ENCODE data around the gene NECTIN1. TPM values are rescaled to one million over a fixed set of nuclear protein-coding genes. Genes with fewer than 3 reads are reported as not detected.

NECTIN1 gene
- total and polyA plus RNA-seq, 7 donors = 0.42 to 3.5 (median 1.7) TPM

DNA sequence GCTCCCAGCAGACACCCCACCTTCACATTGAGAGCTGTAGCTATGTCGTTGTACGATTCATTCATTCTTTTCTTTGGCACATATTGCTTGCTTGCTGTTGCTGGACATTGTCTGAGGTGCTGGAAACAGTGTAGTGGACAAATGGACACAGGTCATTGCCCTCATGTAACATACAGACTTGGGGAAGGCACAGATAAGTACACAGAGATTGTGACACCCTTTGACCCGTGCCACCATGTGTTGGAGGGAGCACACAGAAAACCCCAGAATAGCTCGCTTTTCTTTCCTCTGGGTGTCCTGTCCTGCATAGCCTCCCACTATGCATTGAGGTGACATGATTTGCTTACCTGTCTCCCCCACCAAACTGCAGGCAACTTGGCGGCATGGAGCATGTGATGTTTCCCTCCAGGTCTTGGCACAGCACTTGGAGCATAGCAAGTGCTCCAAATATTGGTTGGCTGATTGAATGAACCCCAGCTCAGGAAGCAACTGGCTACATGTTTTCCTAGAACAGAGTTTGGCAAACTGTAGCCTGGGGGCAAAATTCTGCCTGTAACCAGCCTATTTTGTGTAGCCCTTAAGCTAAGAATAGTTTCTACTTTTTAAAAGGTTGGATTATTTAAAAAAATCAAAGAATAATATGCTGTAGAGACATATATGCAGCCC is 30.9 kb upstream of the NECTIN1 start:
- H3K36me3 ChIP-seq (ENCODE audit: insufficient read depth in 1 of 2, low read depth in 1 of 2) = no peaks in the 10 kb centered on the region
- TF ChIP-seq CTCF (IDR thresholded peaks at IDR 0.05) = no peak
- WGBS, 3 donors = 79 to 86% (median 81%) methylated on average over 5 of the region's 5 CpGs
- peaks cover 0 to 3% (median 0%) of the 10 kb centered on the region in 3 donors for H3K27me3 ChIP-seq (ENCODE audit: insufficient read depth in 3 of 3, low read length in 2 of 3)
- H3K27ac ChIP-seq = no peak overlapping the region
- DNase-seq = peak in 1 of 2 donors; percentile 30
- ATAC-seq = no peak
- intact Hi-C loops (cut with DNase I) = no loop called here
- no peaks in the 10 kb centered on the region for H3K4me1 ChIP-seq
- no peak overlapping the region for H3K4me3 ChIP-seq
- H3K9me3 ChIP-seq = no peaks in the 10 kb centered on the region

GRCh38 chr11:119759324-119759723 is 30.3 kb upstream of the NECTIN1 start:
- no peak overlapping the region for H3K4me3 ChIP-seq
- ATAC-seq = no peak
- 61 to 67% (median 67%) methylated on average over 8 of the region's 8 CpGs for WGBS, 3 donors

GRCh38 chr11:119758291-119758690 is 29.3 kb upstream of the NECTIN1 start:
- DNase-seq (peak in 1 of 2 donors; percentile 3), ATAC-seq (no peak)
- peaks cover 0 to 7% (median 0%) of the 10 kb centered on the region in 3 donors for H3K27me3 ChIP-seq (ENCODE audit: insufficient read depth in 3 of 3, low read length in 2 of 3)
- no peaks in the 10 kb centered on the region for H3K9me3 ChIP-seq
- TF ChIP-seq CTCF (IDR thresholded peaks at IDR 0.05) = no peak
- H3K27ac ChIP-seq = no peak overlapping the region
- intact Hi-C loops (cut with DNase I) = no loop called here
- no peaks in the 10 kb centered on the region for H3K4me1 ChIP-seq
- H3K4me3 ChIP-seq = no peak overlapping the region
- WGBS, 3 donors = 28 to 35% (median 34%) methylated on average over 2 of the region's 2 CpGs
- no peaks in the 10 kb centered on the region for H3K36me3 ChIP-seq (ENCODE audit: insufficient read depth in 1 of 2, low read depth in 1 of 2)

More at GRCh38 chr11:119759324-119759723, 30.3 kb upstream of the NECTIN1 start:
- TF ChIP-seq CTCF (IDR thresholded peaks at IDR 0.05) = no peak
- peak in 1 of 2 donors; percentile 8 for DNase-seq
- peaks cover 0 to 5% (median 0%) of the 10 kb centered on the region in 3 donors for H3K27me3 ChIP-seq (ENCODE audit: insufficient read depth in 3 of 3, low read length in 2 of 3)
- H3K4me1 ChIP-seq = no peaks in the 10 kb centered on the region
- intact Hi-C loops (cut with DNase I) = no loop called here
- H3K27ac ChIP-seq = no peak overlapping the region
- no peaks in the 10 kb centered on the region for H3K36me3 ChIP-seq (ENCODE audit: insufficient read depth in 1 of 2, low read depth in 1 of 2)
- no peaks in the 10 kb centered on the region for H3K9me3 ChIP-seq

GRCh38 chr11:119757378-119757777 is 28.4 kb upstream of the NECTIN1 start:
- Histone ChIP-seq H3K9me3 (no peaks in the 10 kb centered on the region), H3K27ac (no peak overlapping the region), H3K27me3 (ENCODE audit: insufficient read depth in 3 of 3, low read length in 2 of 3) (peaks cover 0 to 7% (median 0%) of the 10 kb centered on the region in 3 donors), H3K4me3 (no peak overlapping the region), H3K36me3 (ENCODE audit: insufficient read depth in 1 of 2, low read depth in 1 of 2) (no peaks in the 10 kb centered on the region), H3K4me1 (no peaks in the 10 kb centered on the region)
- no peak for DNase-seq
- no peak for ATAC-seq
- no peak for TF ChIP-seq CTCF (IDR thresholded peaks at IDR 0.05)
- intact Hi-C loops (cut with DNase I) = no loop called here
- 85 to 87% (median 85%) methylated on average over 5 of the region's 5 CpGs for WGBS, 3 donors

Data from psoas muscle (tissue), 8 donors.